GM06990 (cell line): ENCODE measurements around the gene APOL1.

Source experiments
- DNase-seq: peaks from one replicate; pipeline ENCODE4 v3.0.0-alpha.2; 2011; ENCODE audit not compliant: insufficient read length; ENCODE audit errors: extremely low read depth
- H3K27me3 ChIP-seq: replicated peaks from 2 replicates; pipeline ENCODE4 v1.6.0; 2011; ENCODE audit warnings: low read length; ENCODE audit not compliant: control insufficient read depth, insufficient read depth
- H3K36me3 ChIP-seq: 2 replicates; pipeline ENCODE4 v1.5.1; 2011; ENCODE audit warnings: low read length; ENCODE audit not compliant: control insufficient read depth, insufficient read depth
- H3K4me3 ChIP-seq: replicated peaks from 2 replicates; pipeline ENCODE4 v1.5.1; 2011; ENCODE audit warnings: low read depth, mild to moderate bottlenecking, control low read depth, low read length
- CTCF ChIP-seq: IDR thresholded peaks from 2 replicates; pipeline ENCODE4 v1.5.1; 2011; ENCODE audit warnings: low read length, control low read depth, mild to moderate bottlenecking, inconsistent platforms; ENCODE audit not compliant: insufficient read depth, poor library complexity, severe bottlenecking

Gene APOL1

GRCh38 chr22:36222887-36223450 is 30.0 kb upstream of the APOL1 start:
- H3K36me3 ChIP-seq = peaks cover 2% of the 10 kb centered on the region
- no peaks in the 10 kb centered on the region for H3K27me3 ChIP-seq
- DNase-seq = no peak
- TF ChIP-seq CTCF = no peak
- H3K4me3 ChIP-seq = no peak overlapping the region

- no peak overlapping the region for H3K4me3 ChIP-seq
- DNase-seq = no peak
- H3K27me3 ChIP-seq = no peaks in the 10 kb centered on the region
- no peak for TF ChIP-seq CTCF
- H3K36me3 ChIP-seq = peaks cover 2% of the 10 kb centered on the region
These were observed 29.4 kb upstream of the APOL1 start for GRCh38 chr22:36223504-36223903.

GRCh38 chr22:36224245-36224644 is 28.7 kb upstream of the APOL1 start:
- TF ChIP-seq CTCF = no peak
- no peak overlapping the region for H3K4me3 ChIP-seq
- no peaks in the 10 kb centered on the region for H3K27me3 ChIP-seq
- DNase-seq = no peak
- peaks cover 4% of the 10 kb centered on the region for H3K36me3 ChIP-seq

GRCh38 chr22:36225333-36225922 is 27.5 kb upstream of the APOL1 start:
- Histone ChIP-seq H3K4me3 (no peak overlapping the region), H3K27me3 (no peaks in the 10 kb centered on the region), H3K36me3 (peaks cover 5% of the 10 kb centered on the region)
- no peak for DNase-seq
- no peak for TF ChIP-seq CTCF

- Histone ChIP-seq H3K27me3 (no peaks in the 10 kb centered on the region), H3K36me3 (peaks cover 5% of the 10 kb centered on the region), H3K4me3 (no peak overlapping the region)
- no peak for DNase-seq
- no peak for TF ChIP-seq CTCF
These were observed 26.7 kb upstream of the APOL1 start for GRCh38 chr22:36226189-36226588.

GRCh38 chr22:36227396-36227795 is 25.5 kb upstream of the APOL1 start:
- H3K36me3 ChIP-seq = peaks cover 9% of the 10 kb centered on the region
- DNase-seq = no peak
- no peak overlapping the region for H3K4me3 ChIP-seq
- no peak for TF ChIP-seq CTCF
- no peaks in the 10 kb centered on the region for H3K27me3 ChIP-seq
